ENCODE data around the gene EVI5.
"Not testable (repeated sequence)": the region's sequence is repeated elsewhere in the genome, so short reads cannot be mapped to it uniquely, and the experiment has no call there.

Gene EVI5

GRCh38 chr1:92690212-92690906 lies 94.5 kb downstream of the EVI5 start:
- DNase-seq (ENCODE audit: low spot score): no peak

- DNase-seq (ENCODE audit: low spot score): no peak
Measured at GRCh38 chr1:92679980-92680379, 104.9 kb downstream of the EVI5 start.

GRCh38 chr1:92663775-92664174 lies 121.1 kb downstream of the EVI5 start:
- DNase-seq (ENCODE audit: low spot score): no peak

GRCh38 chr1:92662048-92662447 lies 122.9 kb downstream of the EVI5 start:
- DNase-seq (ENCODE audit: low spot score): no peak

GRCh38 chr1:92657701-92658100 lies 127.2 kb downstream of the EVI5 start:
- no peak for DNase-seq (ENCODE audit: low spot score)

- no peak for DNase-seq (ENCODE audit: low spot score)
Measured at GRCh38 chr1:92655197-92655801, 129.6 kb downstream of the EVI5 start.

- DNase-seq (ENCODE audit: low spot score): no peak
Measured at GRCh38 chr1:92653605-92654381, 131.1 kb downstream of the EVI5 start.

GRCh38 chr1:92640686-92641085 lies 144.2 kb downstream of the EVI5 start:
- not testable (repeated sequence) for DNase-seq (ENCODE audit: low spot score)

GRCh38 chr1:92638498-92638897 lies 146.4 kb downstream of the EVI5 start:
- DNase-seq (ENCODE audit: low spot score): no peak

GRCh38 chr1:92635203-92635602 lies 149.7 kb downstream of the EVI5 start:
- DNase-seq (ENCODE audit: low spot score): not testable (repeated sequence)

GRCh38 chr1:92623187-92623778 lies 161.6 kb downstream of the EVI5 start:
- DNase-seq (ENCODE audit: low spot score): peak; percentile 33

GRCh38 chr1:92619466-92620189 lies 165.3 kb downstream of the EVI5 start:
- DNase-seq (ENCODE audit: low spot score): no peak

GRCh38 chr1:92601044-92601443 lies 183.9 kb downstream of the EVI5 start:
- DNase-seq (ENCODE audit: low spot score): no peak

GRCh38 chr1:92599184-92599583 lies 185.7 kb downstream of the EVI5 start:
- peak; percentile 38 for DNase-seq (ENCODE audit: low spot score)

GRCh38 chr1:92589361-92589760 lies 195.5 kb downstream of the EVI5 start:
- not testable (repeated sequence) for DNase-seq (ENCODE audit: low spot score)

- peak; percentile 80 for DNase-seq (ENCODE audit: low spot score)
Measured at GRCh38 chr1:92587445-92587844, 197.5 kb downstream of the EVI5 start.

GRCh38 chr1:92585831-92586230 lies 199.1 kb downstream of the EVI5 start:
- DNase-seq (ENCODE audit: low spot score): no peak

- not testable (repeated sequence) for DNase-seq (ENCODE audit: low spot score)
Measured at GRCh38 chr1:92584810-92585209, 200.1 kb downstream of the EVI5 start.

GRCh38 chr1:92583821-92584760 lies 200.8 kb downstream of the EVI5 start:
- peak; percentile 83 for DNase-seq (ENCODE audit: low spot score)

- no peak for DNase-seq (ENCODE audit: low spot score)
Measured at GRCh38 chr1:92577261-92577895, 207.5 kb downstream of the EVI5 start.
